GM12878 (cell line): ENCODE results near the gene VPS8. TPM values are rescaled to one million over a fixed set of nuclear protein-coding genes. Genes with fewer than 3 reads are reported as not detected.

Experiments used
- ATAC-seq: fragments of 200-7000 bp; cut with Tn5 transposase; 3 replicates; pipeline ENCODE4 v1.9.1; 2020; ENCODE audit warnings: mild to moderate bottlenecking, moderate library complexity
- BruUV-seq: library from RNA; stranded (reverse); fragments of 400-500 nt; replicated peaks from 2 replicates; lab custom pipeline; 2021; lab: Mats Ljungman, UMichigan
- CTCF ChIA-PET: fragments of 300-600 bp; sonication (Branson Sonifier 250); formaldehyde crosslinking; extraction: SDS; loops from one replicate; lab custom pipeline; 2021; ENCODE audit warnings: inconsistent platforms; lab: Yijun Ruan, JAX
- POLR2A ChIA-PET: fragments of 350-600 bp; formaldehyde crosslinking; extraction: SDS; loops from one replicate; lab custom pipeline; 2021; ENCODE audit warnings: inconsistent platforms; lab: Charles Lee
- RAD21 ChIA-PET: fragments of 300-600 bp; sonication (Branson Sonifier 250); formaldehyde crosslinking; loops from one replicate; lab custom pipeline; 2023; ENCODE audit warnings: antibody characterized with exemption; ENCODE audit not compliant: unreplicated experiment; lab: Charles Lee
- SMC1A ChIA-PET: fragments of 300-600 bp; sonication (Branson Sonifier 250); formaldehyde crosslinking; loops from one replicate; lab custom pipeline; 2023; ENCODE audit not compliant: unreplicated experiment, uncharacterized antibody; lab: Charles Lee
- DNase-seq: peaks from one replicate; pipeline ENCODE4 v3.0.0-alpha.2; 2011; ENCODE audit warnings: low read depth, low spot score
- FAIRE-seq: peaks from 3 replicates; lab custom pipeline; 2011; peaks lifted over from hg19 to GRCh38; lab: Jason Lieb, UNC
- H2AFZ ChIP-seq: 2 replicates; pipeline ENCODE4 v1.6.0; 2011; ENCODE audit warnings: low read depth, low read length, control low read depth; ENCODE audit not compliant: control insufficient read depth
- H3K27ac ChIP-seq: 2 replicates; pipeline ENCODE4 v1.5.1; 2011; ENCODE audit warnings: control low read depth; ENCODE audit not compliant: control insufficient read depth, insufficient read depth
- H3K27me3 ChIP-seq, 2 experiments: replicated peaks in 1 of 2; 2 replicates each; pipeline versions ENCODE4 v1.6.0 to v1.6.1; 2011; ENCODE audit warnings: low read length in 1 of 2; ENCODE audit not compliant: control insufficient read depth in 2 of 2, insufficient read depth in 2 of 2
- H3K36me3 ChIP-seq, 2 experiments: 2 replicates each; pipeline ENCODE4 v1.5.1; 2011; ENCODE audit warnings: low read length in 1 of 2; ENCODE audit not compliant: control insufficient read depth in 2 of 2, insufficient read depth in 2 of 2
- H3K4me1 ChIP-seq: 2 replicates; pipeline ENCODE4 v1.6.1; 2011; ENCODE audit warnings: mild to moderate bottlenecking, low read length, moderate library complexity, mixed read lengths; ENCODE audit not compliant: control insufficient read depth, insufficient read depth
- H3K4me2 ChIP-seq: 2 replicates; pipeline ENCODE4 v1.6.0; 2011; ENCODE audit warnings: control low read depth; ENCODE audit not compliant: control insufficient read depth, insufficient read depth
- H3K4me3 ChIP-seq: fragments of 200-600 bp; sonication (generic); 2 replicates; pipeline ENCODE4 v1.5.1; 2016
- H3K79me2 ChIP-seq: 2 replicates; pipeline ENCODE4 v1.6.0; 2011; ENCODE audit warnings: low read length; ENCODE audit not compliant: control insufficient read depth, insufficient read depth
- H3K9ac ChIP-seq: 2 replicates; pipeline ENCODE4 v1.8.0; 2011; ENCODE audit warnings: low read length, control low read depth, mixed read lengths; ENCODE audit not compliant: control insufficient read depth, insufficient read depth
- H3K9me3 ChIP-seq: replicated peaks from 3 replicates; pipeline ENCODE4 v1.5.1; 2011; ENCODE audit warnings: mild to moderate bottlenecking, low read length; ENCODE audit not compliant: control insufficient read depth, insufficient read depth
- H4K20me1 ChIP-seq: 2 replicates; pipeline ENCODE4 v1.6.0; 2011; ENCODE audit not compliant: control insufficient read depth, insufficient read depth
- ATF7 ChIP-seq: fragments of 450-650 bp; IDR thresholded peaks from 2 replicates; pipeline ENCODE4 v1.6.1; 2016; ENCODE audit warnings: low read depth, mild to moderate bottlenecking
- CTCF ChIP-seq, 3 experiments: IDR thresholded peaks in 2 of 3; conservative IDR thresholded peaks in 1 of 3; 2 replicates each; pipeline ENCODE4 v1.5.1; 2011; ENCODE audit warnings: low read depth in 3 of 3, low read length in 3 of 3, mild to moderate bottlenecking in 3 of 3, control low read depth in 2 of 3, moderate library complexity in 2 of 3, inconsistent platforms in 1 of 3, mixed read lengths in 1 of 3; ENCODE audit not compliant: control insufficient read depth in 2 of 3, insufficient read depth in 1 of 3; ENCODE audit errors: extremely low read depth in 1 of 3
- E2F8 ChIP-seq: fragments of 450-650 bp; IDR thresholded peaks from 2 replicates; pipeline ENCODE4 v1.6.1; 2018; ENCODE audit warnings: mild to moderate bottlenecking, low read depth, moderate library complexity; ENCODE audit not compliant: partially characterized antibody
- E4F1 ChIP-seq: fragments of 450-650 bp; IDR thresholded peaks from 2 replicates; pipeline ENCODE4 v1.6.1; 2018; ENCODE audit warnings: borderline replicate concordance, mild to moderate bottlenecking; ENCODE audit not compliant: partially characterized antibody
- EP300 ChIP-seq, 2 experiments: fragments of 150-350 bp in 1 of 2; IDR thresholded peaks; 2 replicates each; pipeline ENCODE4 v1.6.1; 2011 to 2012; ENCODE audit warnings: low read depth in 2 of 2, low read length in 2 of 2, borderline replicate concordance in 1 of 2, improper control_type of control experiment in 1 of 2, inconsistent platforms in 1 of 2; ENCODE audit not compliant: control insufficient read depth in 1 of 2
- IRF5 ChIP-seq: fragments of 450-650 bp; IDR thresholded peaks from 2 replicates; pipeline ENCODE4 v1.6.1; 2017; ENCODE audit warnings: borderline replicate concordance
- MAX ChIP-seq: IDR thresholded peaks from 2 replicates; pipeline ENCODE4 v1.6.1; 2012; ENCODE audit warnings: low read depth, low read length, improper control_type of control experiment
- MEF2A ChIP-seq: IDR thresholded peaks from 2 replicates; pipeline ENCODE4 v1.6.1; 2011; ENCODE audit warnings: low read depth, mild to moderate bottlenecking, low read length, moderate library complexity; ENCODE audit not compliant: insufficient read depth
- RUNX3 ChIP-seq: IDR thresholded peaks from 2 replicates; pipeline ENCODE4 v1.6.1; 2012; ENCODE audit warnings: low read length, inconsistent platforms
- SRF ChIP-seq, 2 experiments: IDR thresholded peaks; 2 replicates each; pipeline ENCODE4 v1.6.1; 2011; ENCODE audit warnings: low read depth in 2 of 2, low read length in 2 of 2, mild to moderate bottlenecking in 1 of 2, moderate library complexity in 1 of 2
- WGBS: methylation state at CpG from one replicate; pipeline ENCODE4 v1.1.6; 2016; ENCODE audit warnings: low lambda C conversion rate; ENCODE audit not compliant: insufficient replicate concordance, insufficient coverage; ENCODE audit errors: missing lambda C conversion rate; 5-methylcytosine and 5-hydroxymethylcytosine counted together
- in situ Hi-C: fragments of 300-500 bp; cut with MboI; formaldehyde crosslinking; loops from 9 replicates; pipeline ENCODE4 v1.14.3; 2018; ENCODE audit warnings: mixed read lengths
- intact Hi-C: fragments of 100-400 bp; cut with micrococcal nuclease; formaldehyde crosslinking; loops from one replicate; pipeline ENCODE4 v1.14.2; 2022; ENCODE audit not compliant: unreplicated experiment
- polyA plus RNA-seq, 11 experiments: library from polyadenylated mRNA; depleted of rRNA in 4 of 11; unstranded in 6 of 11; stranded (reverse) in 5 of 11; fragments of >200 nt; fragmentation: Nextera tagmentation in 4 of 11; fragmentation: Illumina TruSeq in 1 of 11; extraction: Ambion mirVana in 4 of 11; extraction: Trizol in 1 of 11; gene quantifications; 1 replicate in 1 of 11; 2 replicates in 10 of 11; pipeline versions ENCODE4 v1.2.1 to v1.2.3, GENCODE V29; 2011 to 2016; ENCODE audit warnings: inconsistent platforms in 2 of 11, missing spikeins in 2 of 11, low read depth in 1 of 11
- total RNA-seq, 4 experiments: library from RNA; depleted of rRNA in 3 of 4; stranded (reverse); fragments of >200 nt in 3 of 4; fragmentation: Illumina TruSeq in 1 of 4; extraction: Trizol in 1 of 4; gene quantifications; 2 replicates each; pipeline versions ENCODE4 v1.2.1 to v1.2.3, GENCODE V29; 2013 to 2021

The VPS8 gene
- total and polyA plus RNA-seq, 10 of the 15 experiments (the other 5 are each of a cell fraction or from before 2014, with no cell fraction given), result 8.9 to 34.7 (median 20.9) TPM

- TF ChIP-seq CTCF (IDR thresholded peaks at IDR 0.05 in 2 of 3, conservative IDR thresholded peaks at IDR 0.05 in 1 of 3; ENCODE audit: control insufficient read depth in 2 of 3, extremely low read depth in 1 of 3, insufficient read depth in 1 of 3, low read depth in 3 of 3, low read length in 3 of 3) (no peak), MEF2A (no peak)
These were observed 10.7 kb downstream of the VPS8 start (continued) for GRCh38 chr3:184822654-184823053.

- POLR2A ChIA-PET, result interaction anchor here (0.7 to 1.5 kb wide), 2 partner anchors 9 to 45 kb away, joined by 3 to 5 read pairs; no protein-coding TSS in a partner anchor
- RAD21 ChIA-PET, result interaction anchor here (1.4 kb wide), 1 partner anchor 10 kb away, joined by 3 read pairs; no protein-coding TSS in a partner anchor
- Histone ChIP-seq H3K4me2 (no peak overlapping the region), H3K36me3 (no peaks in the 10 kb centered on the region), H3K79me2 (no peaks in the 10 kb centered on the region), H3K9ac (no peak overlapping the region), H3K9me3 (no peaks in the 10 kb centered on the region), H3K4me3 (no peak overlapping the region), H2AFZ (no peak overlapping the region), H3K4me1 (no peaks in the 10 kb centered on the region), H3K27me3 (no peaks in the 10 kb centered on the region), H4K20me1 (no peaks in the 10 kb centered on the region), H3K27ac (no peak overlapping the region)
- SMC1A ChIA-PET, result interaction anchor here (1.0 to 3.1 kb wide), 6 partner anchors 8 to 26 kb away, joined by 3 to 24 read pairs (median 3); no protein-coding TSS in a partner anchor
- in situ Hi-C loops (no loop called here), intact Hi-C loops (no loop called here)
- WGBS, result 99% methylated on average over 4 of the region's 4 CpGs
- DNase-seq (no peak), FAIRE-seq (no peak), ATAC-seq (no peak)
- BruUV-seq, result no TSS peak
- CTCF ChIA-PET, result interaction anchor here (0.9 to 2.8 kb wide), 6 partner anchors 9 to 28 kb away, joined by 3 to 10 read pairs (median 6); partner anchors contain the start of gene VPS8
- TF ChIP-seq ATF7 (no peak), E2F8 (no peak), E4F1 (no peak), EP300 (IDR thresholded peaks at IDR 0.05; ENCODE audit: borderline replicate concordance in 1 of 2, control insufficient read depth in 1 of 2, low read depth in 2 of 2, low read length in 2 of 2) (no peak), IRF5 (no peak), RUNX3 (no peak), SRF (IDR thresholded peaks at IDR 0.05; ENCODE audit: low read depth in 2 of 2, low read length in 2 of 2) (no peak), MAX (no peak)
These were observed 12.0 kb downstream of the VPS8 start for GRCh38 chr3:184823990-184824389.
